ENCODE measurements around the gene GSS.
A peak's percentile ranks its signal among the peaks of the same experiment; 100 is the strongest.

Gene GSS

DNA sequence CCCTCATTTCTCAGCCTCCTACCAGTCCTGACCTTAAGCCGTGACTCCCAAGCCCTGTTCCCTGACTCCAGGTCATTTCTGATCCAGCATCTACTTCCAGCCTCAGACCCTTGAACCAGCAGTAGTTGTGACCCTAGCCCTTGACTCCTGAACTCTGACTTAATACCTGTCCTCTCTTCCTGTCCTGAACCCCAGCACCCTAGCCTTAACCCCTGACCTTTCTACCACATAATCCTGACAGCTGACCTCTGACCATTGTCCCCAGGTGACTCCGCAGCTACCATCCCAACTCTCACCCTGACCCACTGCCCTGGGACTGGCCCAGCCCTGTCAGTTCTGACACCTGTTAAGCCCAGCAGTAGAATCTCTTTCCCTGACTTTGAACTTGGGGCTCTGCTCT, 42.2 kb upstream of the GSS start:
- DNase-seq (ENCODE audit: low read depth) = no peak

DNA sequence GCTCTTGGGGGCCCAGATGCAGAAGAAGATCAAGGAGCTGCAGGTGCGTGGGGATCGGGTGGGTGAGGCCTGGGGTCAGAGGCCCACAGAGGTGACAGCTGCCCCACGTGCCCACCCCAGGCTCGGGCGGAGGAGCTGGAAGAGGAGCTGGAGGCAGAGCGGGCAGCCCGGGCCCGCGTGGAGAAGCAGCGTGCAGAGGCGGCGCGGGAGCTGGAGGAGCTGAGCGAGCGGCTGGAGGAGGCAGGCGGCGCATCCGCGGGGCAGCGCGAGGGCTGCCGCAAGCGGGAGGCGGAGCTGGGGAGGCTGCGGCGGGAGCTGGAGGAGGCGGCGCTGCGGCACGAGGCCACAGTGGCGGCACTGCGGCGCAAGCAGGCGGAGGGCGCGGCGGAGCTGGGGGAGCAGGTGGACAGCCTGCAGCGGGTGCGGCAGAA, 41.5 kb upstream of the GSS start:
- H3K4me3 ChIP-seq (ENCODE audit: low read length) = no peak overlapping the region
- DNase-seq (ENCODE audit: low read depth) = peak; percentile 30
- TF ChIP-seq, protein P1, sequence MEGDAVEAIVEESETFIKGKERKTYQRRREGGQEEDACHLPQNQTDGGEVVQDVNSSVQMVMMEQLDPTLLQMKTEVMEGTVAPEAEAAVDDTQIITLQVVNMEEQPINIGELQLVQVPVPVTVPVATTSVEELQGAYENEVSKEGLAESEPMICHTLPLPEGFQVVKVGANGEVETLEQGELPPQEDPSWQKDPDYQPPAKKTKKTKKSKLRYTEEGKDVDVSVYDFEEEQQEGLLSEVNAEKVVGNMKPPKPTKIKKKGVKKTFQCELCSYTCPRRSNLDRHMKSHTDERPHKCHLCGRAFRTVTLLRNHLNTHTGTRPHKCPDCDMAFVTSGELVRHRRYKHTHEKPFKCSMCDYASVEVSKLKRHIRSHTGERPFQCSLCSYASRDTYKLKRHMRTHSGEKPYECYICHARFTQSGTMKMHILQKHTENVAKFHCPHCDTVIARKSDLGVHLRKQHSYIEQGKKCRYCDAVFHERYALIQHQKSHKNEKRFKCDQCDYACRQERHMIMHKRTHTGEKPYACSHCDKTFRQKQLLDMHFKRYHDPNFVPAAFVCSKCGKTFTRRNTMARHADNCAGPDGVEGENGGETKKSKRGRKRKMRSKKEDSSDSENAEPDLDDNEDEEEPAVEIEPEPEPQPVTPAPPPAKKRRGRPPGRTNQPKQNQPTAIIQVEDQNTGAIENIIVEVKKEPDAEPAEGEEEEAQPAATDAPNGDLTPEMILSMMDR (IDR thresholded peaks at IDR 0.05; ENCODE audit: insufficient read depth, low read depth, low read length, missing control alignments) = no peak

More for the DNA sequence above, 42.2 kb upstream of the GSS start:
- H3K4me3 ChIP-seq (ENCODE audit: low read length) = no peak overlapping the region
- TF ChIP-seq, protein P1 (IDR thresholded peaks at IDR 0.05; ENCODE audit: insufficient read depth, low read depth, low read length, missing control alignments) = no peak

DNA sequence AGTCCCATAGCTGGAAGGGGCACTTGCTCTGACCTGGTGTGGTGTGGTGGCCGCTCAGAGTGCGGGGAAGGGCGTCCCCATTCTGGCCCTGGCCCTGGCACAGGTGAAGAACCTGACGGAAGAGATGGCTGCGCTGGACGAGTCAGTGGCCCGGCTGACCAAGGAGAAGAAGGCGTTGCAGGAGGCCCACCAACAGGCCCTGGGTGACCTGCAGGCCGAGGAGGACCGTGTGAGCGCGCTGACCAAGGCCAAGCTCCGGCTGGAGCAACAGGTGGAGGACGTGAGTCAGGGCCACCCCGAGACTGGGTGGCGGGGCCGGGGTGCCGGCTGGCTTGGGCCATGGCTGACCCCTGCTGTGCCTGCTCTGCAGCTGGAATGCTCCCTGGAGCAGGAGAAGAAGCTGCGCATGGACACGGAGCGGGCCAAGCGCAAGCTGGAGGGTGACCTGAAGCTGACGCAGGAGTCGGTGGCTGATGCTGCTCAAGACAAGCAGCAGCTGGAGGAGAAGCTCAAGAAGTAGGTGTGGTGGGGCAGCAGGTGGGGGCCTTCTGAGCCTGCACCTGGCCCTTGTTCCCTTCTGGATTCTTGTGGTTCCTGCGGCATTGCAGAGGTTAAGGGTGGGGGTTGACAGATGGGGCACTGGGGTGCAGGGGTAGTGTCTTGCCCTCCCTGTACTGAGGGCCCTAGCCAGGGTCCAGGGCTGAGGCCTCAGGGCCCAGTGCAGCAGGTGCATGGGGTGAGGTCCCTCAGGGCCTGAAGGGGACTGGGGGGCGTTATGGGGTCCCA, 40.8 kb upstream of the GSS start:
- H3K4me3 ChIP-seq (ENCODE audit: low read length) = no peak overlapping the region
- TF ChIP-seq, protein P1 (IDR thresholded peaks at IDR 0.05; ENCODE audit: insufficient read depth, low read depth, low read length, missing control alignments) = no peak
- no peak for DNase-seq (ENCODE audit: low read depth)

DNA sequence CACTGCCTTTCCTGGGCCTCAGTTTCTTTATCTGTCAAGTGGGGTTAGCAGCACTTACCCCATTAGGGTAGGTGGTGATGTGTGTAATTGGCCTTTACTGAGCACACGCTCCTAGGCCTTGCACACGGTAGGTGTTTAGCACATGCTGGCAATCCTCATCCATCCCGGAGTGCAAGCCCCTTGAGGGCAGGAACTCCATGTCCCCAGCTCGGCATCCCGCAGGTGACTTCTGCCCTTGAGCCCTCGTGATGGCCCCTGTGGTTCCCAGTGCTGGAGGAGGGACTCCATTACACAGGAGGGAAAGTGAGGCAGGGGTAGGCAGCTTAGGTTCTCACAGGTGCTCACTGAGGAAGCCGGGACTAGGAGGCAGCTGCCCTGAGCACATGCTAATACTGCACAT, 40.1 kb upstream of the GSS start:
- TF ChIP-seq, protein P1 (IDR thresholded peaks at IDR 0.05; ENCODE audit: insufficient read depth, low read depth, low read length, missing control alignments) = no peak
- no peak overlapping the region for H3K4me3 ChIP-seq (ENCODE audit: low read length)
- DNase-seq (ENCODE audit: low read depth) = no peak

DNA sequence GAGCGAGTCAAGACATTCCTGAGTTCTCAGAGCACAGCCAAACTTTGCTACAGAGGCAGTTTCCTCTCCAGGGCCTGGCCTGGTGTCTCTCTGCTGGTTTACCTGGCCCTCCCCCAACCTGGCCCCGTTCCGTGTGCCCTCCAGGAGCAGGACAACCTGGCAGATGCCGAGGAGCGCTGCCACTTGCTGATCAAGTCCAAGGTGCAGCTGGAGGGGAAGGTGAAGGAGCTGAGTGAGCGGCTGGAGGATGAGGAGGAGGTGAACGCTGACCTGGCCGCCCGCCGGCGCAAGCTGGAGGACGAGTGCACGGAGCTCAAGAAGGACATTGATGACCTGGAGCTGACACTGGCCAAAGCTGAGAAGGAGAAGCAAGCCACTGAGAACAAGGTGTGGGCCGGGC, 39.6 kb upstream of the GSS start:
- no peak for DNase-seq (ENCODE audit: low read depth)
- TF ChIP-seq, protein P1 (IDR thresholded peaks at IDR 0.05; ENCODE audit: insufficient read depth, low read depth, low read length, missing control alignments) = no peak
- no peak overlapping the region for H3K4me3 ChIP-seq (ENCODE audit: low read length)

DNA sequence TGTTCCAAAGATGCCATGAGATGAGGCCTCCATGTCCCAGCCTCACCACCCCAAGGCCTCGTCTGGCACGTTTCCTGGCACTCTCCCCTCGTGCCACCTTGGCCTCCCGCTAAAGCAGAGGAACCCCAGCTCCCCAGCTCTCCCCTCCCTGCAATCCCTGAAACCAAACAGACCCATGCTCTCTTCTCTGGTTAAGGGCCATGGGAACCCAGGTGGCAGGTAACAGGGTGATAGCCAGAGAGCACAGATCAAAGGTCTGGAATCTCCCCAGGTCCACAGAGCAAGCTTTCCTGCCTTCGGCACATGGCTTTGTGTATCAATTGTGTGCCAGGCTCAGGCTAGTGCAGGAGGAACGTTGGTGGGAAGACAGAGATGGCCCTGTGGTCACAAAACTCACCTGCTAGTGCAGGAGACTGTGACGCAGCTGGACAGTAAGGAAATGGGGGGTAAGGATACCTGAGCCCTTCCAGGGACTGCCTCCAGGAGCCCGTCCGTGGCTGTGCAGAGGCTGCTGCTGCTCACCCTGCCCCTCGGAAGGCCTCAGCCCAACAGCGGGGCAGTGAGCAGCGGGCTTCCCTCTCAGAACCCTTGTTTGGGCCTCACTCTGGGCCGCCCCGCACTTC, 39.0 kb upstream of the GSS start:
- no peak overlapping the region for H3K4me3 ChIP-seq (ENCODE audit: low read length)
- DNase-seq (ENCODE audit: low read depth) = no peak
- TF ChIP-seq, protein P1 (IDR thresholded peaks at IDR 0.05; ENCODE audit: insufficient read depth, low read depth, low read length, missing control alignments) = no peak

All from epithelial cell of esophagus (primary cell).